T-helper 1 cell (primary cell): ENCODE measurements around the gene SPAAR.
"Not testable (repeated sequence)": the region's sequence is repeated elsewhere in the genome, so short reads cannot be mapped to it uniquely, and the experiment has no call there.

Source experiments
- DNase-seq, 5 donors: peaks; one replicate each; pipeline ENCODE4 v3.0.0-alpha.2; 2012 to 2020

SPAAR gene

DNA sequence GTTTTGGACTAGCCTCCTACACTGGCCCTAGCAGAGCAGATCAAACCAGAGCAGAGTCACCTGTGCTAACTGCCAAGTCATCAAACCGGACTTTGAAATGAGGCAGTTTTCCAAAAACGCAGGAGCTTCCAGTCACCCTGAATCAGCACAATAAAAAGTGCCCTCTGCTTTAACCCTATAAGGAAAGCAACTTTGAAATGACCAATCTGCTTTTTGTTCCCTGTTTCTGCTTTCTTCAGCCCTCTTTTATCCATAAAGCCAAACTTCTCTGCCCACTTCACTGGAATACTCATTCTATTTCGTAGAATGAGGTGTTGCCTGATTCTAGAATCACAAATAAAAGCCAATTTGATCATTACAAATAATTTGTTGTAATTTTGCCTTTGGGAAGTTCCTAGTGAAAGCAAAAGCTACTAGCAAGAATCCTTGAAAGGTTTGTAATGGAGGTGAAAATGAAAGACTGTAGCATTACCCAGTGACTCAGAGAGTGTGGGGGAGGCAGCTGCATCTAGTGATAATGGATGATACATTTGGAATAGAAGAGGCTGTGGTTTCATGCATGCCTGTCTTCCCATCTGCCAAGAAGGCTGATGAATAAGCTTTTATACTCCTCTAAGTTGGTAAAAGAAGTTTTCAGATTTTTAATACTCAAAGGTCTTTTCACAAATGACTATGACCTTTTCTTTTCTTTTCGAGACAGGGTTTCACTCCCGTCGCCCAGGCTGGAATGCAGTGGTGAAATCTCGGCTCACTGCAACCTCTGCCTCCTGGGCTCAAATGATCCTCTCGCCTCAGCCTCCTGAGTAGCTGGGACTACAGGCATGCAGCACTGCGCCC lies 14.9 kb downstream of the SPAAR start:
- DNase-seq = no peak

DNA sequence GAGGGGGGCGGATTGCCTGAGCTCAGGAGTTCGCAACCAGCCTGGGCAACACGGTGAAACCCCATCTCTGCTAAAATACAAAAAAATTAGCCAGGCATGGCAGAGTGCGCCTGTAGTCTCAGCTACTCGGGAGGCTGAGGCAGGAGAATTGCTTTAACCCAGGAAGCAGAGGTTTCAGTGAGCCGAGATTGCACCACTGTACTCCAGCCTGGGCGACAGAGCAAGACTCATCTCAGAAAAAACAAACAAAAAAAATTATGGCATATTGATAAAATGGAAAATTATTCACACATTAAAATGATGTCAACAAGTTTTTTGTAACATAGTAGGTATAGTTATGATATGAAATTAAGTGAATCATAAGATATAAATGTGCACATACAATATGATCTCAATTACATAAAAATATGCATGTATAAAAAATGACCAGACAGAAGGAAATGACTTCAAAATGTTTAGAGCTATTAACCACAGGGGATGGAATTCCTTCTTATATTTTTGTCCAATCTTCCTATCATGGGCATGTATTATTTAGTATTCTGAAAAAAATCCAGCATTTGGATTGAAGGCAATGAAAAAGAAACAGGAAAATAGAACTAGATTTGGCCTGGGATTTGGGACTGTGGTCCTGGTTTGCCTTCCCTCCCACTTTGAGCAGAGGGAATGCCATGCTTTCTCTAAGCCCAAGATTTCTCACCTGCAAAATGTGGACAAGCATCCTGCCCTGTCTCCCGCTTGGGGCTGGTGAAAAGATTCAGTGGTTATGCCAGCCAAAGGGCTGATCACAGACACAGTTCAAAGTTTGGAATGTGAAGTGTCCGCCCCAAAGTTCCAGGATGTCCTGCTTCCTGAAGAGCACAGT lies 19.5 kb downstream of the SPAAR start:
- DNase-seq = no peak

- no peak for DNase-seq
Observed at GRCh38 chr9:35929453-35929718, 20.1 kb downstream of the SPAAR start.

GRCh38 chr9:35930521-35930920 lies 21.2 kb downstream of the SPAAR start:
- DNase-seq = no peak

DNA sequence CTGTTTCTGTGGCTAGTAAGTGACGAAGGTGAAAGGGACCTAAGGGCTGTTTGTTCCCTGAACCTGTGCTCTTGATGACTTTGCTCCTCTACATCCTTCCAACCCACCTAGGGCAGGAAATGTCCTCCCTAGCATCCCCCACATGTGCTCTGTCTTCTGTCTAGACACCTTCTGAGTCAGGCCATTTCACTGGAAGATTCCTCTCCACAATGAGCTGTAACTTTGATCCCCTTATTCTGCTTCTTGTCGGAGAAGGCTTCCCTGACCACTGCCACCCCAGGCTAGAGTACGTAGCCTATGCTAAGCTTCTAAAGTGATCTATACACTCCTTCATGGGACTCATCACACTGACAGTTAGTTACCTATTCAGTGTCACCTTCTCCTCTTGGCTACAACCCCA lies 21.7 kb downstream of the SPAAR start:
- no peak for DNase-seq

DNA sequence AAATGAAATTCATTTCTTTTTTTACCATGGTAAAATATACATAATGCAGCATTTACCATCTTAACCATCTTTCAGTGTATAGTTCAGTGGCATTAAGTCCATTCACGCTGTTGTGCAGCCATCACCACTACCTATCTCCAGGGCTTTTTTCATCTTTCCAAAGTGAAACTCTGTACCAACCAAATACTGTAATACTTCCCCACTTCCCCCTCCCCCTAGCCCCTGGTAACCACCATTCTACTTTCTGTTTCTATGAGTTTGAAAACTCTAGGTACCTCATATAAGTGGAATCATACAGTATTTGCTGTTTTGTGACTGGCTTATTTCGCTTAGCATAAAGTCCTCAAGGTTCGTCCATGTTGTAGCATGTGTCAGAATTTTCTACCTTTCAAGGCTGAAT lies 23.4 kb downstream of the SPAAR start:
- DNase-seq = no peak

GRCh38 chr9:35933550-35934067 lies 24.3 kb downstream of the SPAAR start:
- no peak for DNase-seq

DNA sequence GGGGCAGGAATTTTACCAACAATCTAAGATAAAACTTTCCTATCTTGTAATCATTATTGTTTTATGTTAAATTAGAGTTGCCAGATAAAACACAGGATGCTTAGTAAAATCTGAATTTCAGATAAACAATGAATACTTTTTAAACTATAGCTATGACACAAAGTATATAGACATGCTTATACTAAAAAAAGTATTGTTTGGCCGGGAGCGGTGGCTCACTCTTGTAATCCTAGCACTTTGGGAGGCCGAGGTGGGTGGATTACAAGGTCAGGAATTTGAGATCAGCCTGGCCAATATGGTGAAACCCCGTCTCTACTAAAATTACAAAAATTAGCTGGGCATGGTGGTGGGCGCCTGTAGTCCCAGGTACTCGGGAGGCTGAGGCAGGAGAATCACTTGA lies 24.8 kb downstream of the SPAAR start:
- not testable (repeated sequence) for DNase-seq

GRCh38 chr9:35935261-35935660 lies 26.0 kb downstream of the SPAAR start:
- no peak for DNase-seq

- no peak for DNase-seq
Observed at GRCh38 chr9:35935755-35936509, 26.6 kb downstream of the SPAAR start.

- no peak for DNase-seq
Observed at GRCh38 chr9:35937227-35937626, 27.9 kb downstream of the SPAAR start.

DNA sequence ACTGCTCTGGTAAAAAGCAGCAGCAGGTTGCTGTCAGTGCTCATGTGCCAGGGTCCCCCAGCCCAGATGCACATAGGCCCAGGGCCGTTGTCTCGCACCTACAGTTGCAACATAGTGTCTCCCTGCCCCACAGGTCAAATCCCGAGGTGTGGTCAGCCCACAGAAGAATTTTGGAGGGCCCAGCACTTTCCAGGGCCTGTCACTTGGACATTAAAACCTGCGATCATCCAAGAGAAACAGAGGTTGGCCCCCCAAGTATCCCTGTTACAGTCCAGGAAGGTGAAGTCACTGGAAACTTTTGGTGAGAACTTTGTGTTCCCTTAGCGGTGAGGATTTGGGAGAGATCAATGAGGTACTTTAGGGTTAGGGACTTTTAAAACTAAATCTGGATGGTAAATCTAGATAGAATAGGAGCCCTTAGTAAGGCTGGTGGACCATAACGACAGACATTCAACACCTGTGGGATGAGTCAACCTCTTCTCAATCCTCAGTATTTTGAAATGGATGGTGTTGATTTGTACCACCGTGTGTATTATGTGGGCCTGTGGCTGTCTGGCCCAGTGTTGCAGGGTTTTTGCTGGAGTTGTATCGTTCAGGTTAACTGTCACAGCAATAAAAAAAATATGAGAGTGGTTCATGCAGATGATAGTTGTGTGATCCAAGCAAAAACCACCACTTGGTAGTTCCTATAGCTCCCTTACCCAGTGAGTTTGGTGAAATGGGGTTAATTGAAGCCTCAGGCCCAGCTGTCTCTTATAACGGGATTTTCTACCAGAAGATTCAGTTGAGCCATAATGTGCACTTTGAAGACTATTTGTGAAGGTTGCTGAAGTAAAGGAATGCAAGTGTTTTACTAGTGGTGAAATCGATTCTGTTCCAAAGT lies 29.4 kb downstream of the SPAAR start:
- DNase-seq = no peak

- peak in 1 of 5 donors; percentile 13 for DNase-seq
Observed at GRCh38 chr9:35939679-35940250, 30.5 kb downstream of the SPAAR start.

- peak in 4 of 5 donors; percentile 6 to 42 (median 32) for DNase-seq
Observed at GRCh38 chr9:35940458-35941407, 31.4 kb downstream of the SPAAR start.

DNA sequence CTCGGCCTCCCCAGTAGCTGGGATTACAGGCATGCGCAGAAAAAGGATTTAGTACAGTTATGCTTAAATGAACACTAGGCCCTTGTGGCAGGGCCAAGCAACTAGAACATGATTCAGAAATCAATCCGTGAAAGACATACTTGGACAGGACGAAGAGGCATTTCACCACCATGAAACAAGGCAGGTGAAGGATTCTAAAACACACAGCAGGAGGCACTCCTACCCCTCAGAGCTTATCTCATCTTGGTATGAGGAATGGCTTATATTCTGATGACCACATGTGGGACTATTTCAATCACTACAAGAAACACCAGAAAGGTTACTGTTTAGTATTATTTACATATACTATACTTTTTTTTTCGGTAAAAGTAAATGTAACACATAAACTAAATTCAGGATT lies 33.0 kb downstream of the SPAAR start:
- DNase-seq = no peak

GRCh38 chr9:35944173-35944572 lies 34.9 kb downstream of the SPAAR start:
- DNase-seq = no peak

DNA sequence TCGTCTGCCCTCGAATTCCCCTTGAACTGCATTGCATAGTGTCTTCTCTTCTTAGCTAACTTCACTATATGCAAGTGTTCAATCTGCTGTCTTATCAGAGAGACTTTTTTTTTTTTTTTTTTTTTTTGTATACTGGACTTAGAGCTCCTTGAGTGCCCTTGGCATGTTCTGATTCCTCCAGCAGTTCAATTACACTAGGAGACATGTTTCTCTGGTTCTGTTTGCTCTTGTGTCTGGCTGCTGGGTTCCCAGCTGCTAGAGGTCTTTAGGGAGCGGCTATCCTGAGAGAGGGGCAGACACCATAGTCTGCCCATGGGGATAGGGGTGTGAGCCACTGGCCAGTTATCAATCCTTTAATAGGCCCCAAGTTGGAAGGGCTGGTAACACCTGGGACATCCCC lies 35.6 kb downstream of the SPAAR start:
- no peak for DNase-seq

DNA sequence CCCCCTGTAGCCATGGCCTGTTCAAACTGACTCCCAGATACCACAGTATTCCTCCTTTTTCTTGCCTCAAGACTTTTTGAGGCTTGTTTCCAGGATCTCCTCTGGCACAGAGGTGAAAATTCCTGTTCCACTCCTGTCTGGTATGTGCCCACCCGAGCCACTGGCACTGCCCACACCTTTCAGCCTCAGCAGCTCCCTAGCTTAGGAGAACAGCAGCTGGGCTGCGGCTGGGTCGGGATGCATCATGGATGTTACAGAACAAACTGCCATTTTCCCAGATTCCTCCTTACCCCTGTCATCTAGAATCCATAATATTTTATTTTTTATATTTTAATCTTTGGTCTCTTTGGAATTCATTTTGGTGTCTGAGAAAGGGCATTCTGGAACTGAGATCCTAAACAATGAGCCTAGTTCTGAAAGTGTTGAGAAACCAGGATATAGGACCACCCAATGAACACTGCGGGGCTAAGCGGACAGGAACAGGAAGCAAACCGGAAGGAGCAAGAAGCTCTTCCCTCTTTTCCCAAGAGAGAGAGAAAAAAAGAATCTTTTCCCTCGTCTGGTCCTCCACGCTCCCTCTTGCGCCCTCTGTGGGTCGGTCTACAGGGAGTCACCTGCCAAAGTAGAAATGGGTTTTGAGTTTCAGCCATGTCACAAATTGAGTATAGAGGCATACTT lies 36.2 kb downstream of the SPAAR start:
- peak; percentile 37 to 59 (median 40) for DNase-seq

DNA sequence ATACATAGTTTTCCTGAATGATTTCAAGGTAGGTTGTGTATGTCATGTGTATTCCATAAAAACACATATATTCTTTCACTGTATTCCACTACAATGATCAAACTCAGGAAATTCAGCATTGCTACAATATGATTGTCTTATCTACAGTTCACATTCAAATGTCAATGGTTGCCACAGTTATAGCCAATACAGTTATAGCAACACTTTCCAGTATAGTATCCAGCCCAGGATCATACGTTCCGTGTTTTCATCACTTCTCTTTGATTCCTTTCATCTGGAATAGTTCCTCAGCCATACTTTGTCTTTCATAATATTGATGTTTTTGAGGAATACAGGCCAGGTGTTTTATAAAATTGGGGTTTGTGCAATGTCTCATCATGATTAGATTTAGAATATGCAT lies 39.2 kb downstream of the SPAAR start:
- DNase-seq = no peak

DNA sequence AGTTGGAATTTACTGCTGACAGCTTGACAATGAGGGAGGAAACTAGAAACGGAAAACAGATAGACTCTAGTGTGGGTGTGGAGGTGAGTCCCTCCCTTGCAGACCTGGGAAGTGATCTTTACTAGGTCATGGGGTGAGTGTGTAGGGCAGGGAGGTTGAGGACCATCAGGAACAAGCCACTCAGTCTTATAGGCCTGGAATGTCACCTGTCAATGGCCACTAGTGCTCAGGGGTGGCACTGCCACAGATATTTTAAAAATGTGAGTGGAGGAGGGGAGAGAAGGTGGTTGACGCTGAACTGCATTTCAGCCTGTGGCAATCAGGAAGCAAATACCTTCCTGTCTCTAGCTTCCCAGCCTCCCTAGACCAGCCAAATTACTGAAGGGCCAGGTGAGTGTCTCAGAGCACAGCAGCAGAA lies 39.6 kb downstream of the SPAAR start:
- no peak for DNase-seq
